Measurements from ENCODE around the gene SS18L1.

The SS18L1 gene

DNA sequence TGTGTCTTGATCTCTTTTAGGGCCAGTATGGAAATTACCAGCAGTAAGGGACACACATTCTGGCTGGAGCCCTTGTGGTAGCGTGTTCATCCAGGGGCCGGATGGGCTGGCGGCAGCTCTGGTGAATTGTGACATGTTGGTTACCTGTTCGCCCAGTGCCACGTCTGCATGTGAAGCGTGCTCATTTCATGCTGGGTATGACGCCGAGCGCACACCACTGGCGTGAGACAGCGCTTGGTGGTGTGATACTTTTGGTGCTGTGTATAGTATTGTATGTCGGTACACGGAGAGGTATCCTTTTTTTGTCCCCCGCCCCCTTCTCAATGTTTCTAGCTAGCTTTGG, 35.6 kb downstream of the SS18L1 start:
- Histone ChIP-seq H3K4me3 (ENCODE audit: low read depth in 1 of 2, low read length in 2 of 2) (no peak overlapping the region), H3K27me3 (ENCODE audit: low read depth, low read length) (no peaks in the 10 kb centered on the region), H3K9me3 (ENCODE audit: control insufficient read depth in 1 of 2, low read length in 2 of 2) (no peaks in the 10 kb centered on the region), H3K36me3 (ENCODE audit: control insufficient read depth in 1 of 2, insufficient read depth in 2 of 2, low read length in 2 of 2) (peaks cover 0 to 34% of the 10 kb centered on the region in 2 donors), H3K4me1 (ENCODE audit: control insufficient read depth in 1 of 2, insufficient read depth in 2 of 2, low read length in 2 of 2) (peaks cover 0 to 10% of the 10 kb centered on the region in 2 donors), H3K27ac (ENCODE audit: low read length) (no peak overlapping the region)

DNA sequence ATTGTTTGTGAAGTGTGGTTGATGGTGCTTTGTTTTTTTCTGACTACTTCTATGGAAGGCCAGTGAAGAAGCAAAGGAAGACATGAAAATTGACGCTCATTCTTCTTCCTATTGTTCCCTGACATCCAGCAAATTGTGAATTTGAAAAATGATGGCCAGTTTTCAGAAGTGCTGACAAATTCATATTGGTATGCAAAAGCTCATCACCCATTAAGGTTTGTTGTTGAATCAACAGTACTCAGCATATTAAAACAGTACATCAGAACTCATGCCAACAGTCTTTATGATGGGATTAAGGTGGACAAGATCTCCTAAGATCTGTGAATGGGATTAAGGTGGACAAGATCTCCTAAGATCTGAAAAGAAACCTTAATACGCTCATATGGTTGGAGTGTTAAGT, 38.2 kb downstream of the SS18L1 start:
- H3K4me1 ChIP-seq (ENCODE audit: control insufficient read depth in 1 of 2, insufficient read depth in 2 of 2, low read length in 2 of 2), result peaks cover 0 to 19% of the 10 kb centered on the region in 2 donors
- peaks cover 0 to 9% of the 10 kb centered on the region in 2 donors for H3K36me3 ChIP-seq (ENCODE audit: control insufficient read depth in 1 of 2, insufficient read depth in 2 of 2, low read length in 2 of 2)
- peak overlapping the region; percentile 79 for H3K27ac ChIP-seq (ENCODE audit: low read length)
- no peaks in the 10 kb centered on the region for H3K9me3 ChIP-seq (ENCODE audit: control insufficient read depth in 1 of 2, low read length in 2 of 2)
- H3K27me3 ChIP-seq (ENCODE audit: low read depth, low read length), result no peaks in the 10 kb centered on the region
- H3K4me3 ChIP-seq (ENCODE audit: low read depth in 1 of 2, low read length in 2 of 2), result peak overlapping the region; percentile 90 to 99

DNA sequence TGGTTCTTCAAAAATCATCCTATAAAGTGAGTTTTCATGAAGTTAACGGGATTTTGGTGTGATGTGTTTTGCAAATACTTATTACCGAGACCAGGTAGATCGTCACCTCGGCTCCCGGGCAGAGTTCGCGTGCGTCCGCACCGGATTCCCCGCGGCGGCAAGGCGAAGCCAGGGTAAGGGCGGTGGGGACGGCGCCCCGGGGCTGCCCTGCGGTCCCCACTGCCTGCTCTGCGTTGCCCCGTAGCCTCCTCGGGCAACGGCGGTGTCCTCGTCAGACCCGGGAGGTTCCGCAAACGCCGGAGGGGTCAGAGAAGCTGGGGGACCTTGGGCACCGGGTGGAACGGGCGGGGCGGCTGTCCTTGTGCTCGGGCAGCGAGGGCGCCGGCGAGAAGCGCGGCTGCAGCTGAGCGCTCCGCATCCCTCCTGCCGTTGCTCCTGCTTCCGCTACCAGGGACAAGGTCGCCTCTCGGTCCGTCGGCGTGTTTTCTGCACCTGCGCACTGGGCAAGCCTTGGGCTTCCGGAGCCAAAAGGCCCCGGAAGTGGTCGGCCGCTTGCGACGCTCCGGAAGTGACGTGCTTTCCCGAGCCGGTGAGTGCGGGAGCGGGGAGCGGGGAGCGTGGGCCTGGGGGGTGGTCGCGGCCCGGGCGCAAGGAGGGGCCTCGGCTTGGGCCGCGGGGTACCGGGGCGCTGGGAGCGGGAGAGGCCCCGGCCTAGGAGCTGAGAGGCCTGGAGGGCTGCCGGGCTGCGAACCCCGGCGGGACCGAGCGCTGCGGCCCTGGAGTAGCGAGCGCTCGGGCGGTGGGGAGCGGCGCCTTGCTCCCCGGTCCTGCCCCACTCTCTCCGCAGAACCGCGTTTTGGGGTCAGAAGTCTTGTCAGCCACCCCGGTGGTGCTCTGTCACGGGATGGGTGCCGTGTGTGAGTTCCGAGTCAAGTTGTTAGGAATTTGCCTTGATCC, 39.2 kb downstream of the SS18L1 start, which contains the start of gene MTG2:
TSS of gene MTG2 (plus strand) at position 560 of the 957 bp plus-strand sequence. CDS start 10,393 bp downstream, outside the sequence.
- H3K27me3 ChIP-seq (ENCODE audit: low read depth, low read length), result no peaks in the 10 kb centered on the region
- peak within 1 kb of the TSS; percentile 79 for H3K27ac ChIP-seq (ENCODE audit: low read length)
- peak within 1 kb of the TSS; percentile 90 to 99 for H3K4me3 ChIP-seq (ENCODE audit: low read depth in 1 of 2, low read length in 2 of 2)
- peaks cover 0 to 8% of the 10 kb centered on the region in 2 donors for H3K36me3 ChIP-seq (ENCODE audit: control insufficient read depth in 1 of 2, insufficient read depth in 2 of 2, low read length in 2 of 2)
- peaks cover 0 to 19% of the 10 kb centered on the region in 2 donors for H3K4me1 ChIP-seq (ENCODE audit: control insufficient read depth in 1 of 2, insufficient read depth in 2 of 2, low read length in 2 of 2)
- H3K9me3 ChIP-seq (ENCODE audit: control insufficient read depth in 1 of 2, low read length in 2 of 2), result no peaks in the 10 kb centered on the region

DNA sequence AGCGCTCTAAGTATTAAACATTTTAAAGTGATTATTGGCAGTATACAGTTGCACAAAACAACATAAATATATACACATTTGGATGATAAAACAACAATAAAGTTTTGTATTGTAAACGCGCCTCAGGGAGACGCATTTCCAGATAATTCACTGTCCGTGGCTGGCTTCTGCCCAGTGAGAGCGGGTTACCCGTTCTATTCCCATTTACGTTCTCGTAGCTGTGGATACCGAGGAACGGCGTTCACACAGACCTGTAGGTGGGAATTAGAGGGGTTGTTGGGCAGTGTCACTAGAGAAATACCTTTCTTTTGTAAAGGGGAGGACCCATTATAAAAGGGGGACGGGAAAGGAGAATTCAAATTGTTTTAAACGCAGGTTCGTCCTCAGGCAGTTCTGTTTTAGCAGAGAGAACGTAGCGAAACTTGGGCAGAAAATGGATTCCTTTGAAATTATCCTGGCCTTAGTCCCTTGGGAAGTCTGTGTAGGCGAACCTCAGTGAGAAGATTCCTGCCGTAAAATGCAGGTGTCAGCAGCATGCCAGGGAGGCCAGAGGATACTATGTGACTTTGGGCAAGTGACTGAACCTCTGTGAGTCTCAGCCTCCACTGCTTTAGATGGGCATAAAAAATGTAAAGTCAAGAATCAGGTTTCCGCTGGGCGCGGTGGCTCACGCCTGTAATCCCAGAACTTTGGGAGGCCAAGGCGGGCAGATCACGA, 40.0 kb downstream of the SS18L1 start:
- peaks cover 0 to 19% of the 10 kb centered on the region in 2 donors for H3K4me1 ChIP-seq (ENCODE audit: control insufficient read depth in 1 of 2, insufficient read depth in 2 of 2, low read length in 2 of 2)
- no peaks in the 10 kb centered on the region for H3K27me3 ChIP-seq (ENCODE audit: low read depth, low read length)
- H3K4me3 ChIP-seq (ENCODE audit: low read depth in 1 of 2, low read length in 2 of 2), result peak overlapping the region; percentile 90 to 99
- peaks cover 0 to 8% of the 10 kb centered on the region in 2 donors for H3K36me3 ChIP-seq (ENCODE audit: control insufficient read depth in 1 of 2, insufficient read depth in 2 of 2, low read length in 2 of 2)
- peak overlapping the region; percentile 79 for H3K27ac ChIP-seq (ENCODE audit: low read length)
- H3K9me3 ChIP-seq (ENCODE audit: control insufficient read depth in 1 of 2, low read length in 2 of 2), result no peaks in the 10 kb centered on the region

DNA sequence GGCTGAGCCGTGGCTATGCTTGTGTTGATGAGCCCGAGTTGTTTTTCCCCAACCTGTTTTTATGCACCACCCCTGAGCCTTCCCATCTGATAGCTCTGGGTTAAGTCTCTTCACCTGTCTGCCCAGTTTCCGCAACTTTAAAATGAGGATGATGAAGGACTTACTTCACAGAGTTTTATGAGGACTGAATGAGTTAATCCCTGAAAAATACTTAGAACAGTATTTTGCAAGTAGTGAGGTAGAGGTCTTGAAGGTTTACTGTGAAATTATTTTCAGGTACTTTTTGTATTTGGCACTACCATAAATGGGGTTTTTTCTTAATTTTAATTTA, 42.5 kb downstream of the SS18L1 start:
- Histone ChIP-seq H3K27ac (ENCODE audit: low read length) (no peak overlapping the region), H3K27me3 (ENCODE audit: low read depth, low read length) (no peaks in the 10 kb centered on the region), H3K9me3 (ENCODE audit: control insufficient read depth in 1 of 2, low read length in 2 of 2) (no peaks in the 10 kb centered on the region), H3K36me3 (ENCODE audit: control insufficient read depth in 1 of 2, insufficient read depth in 2 of 2, low read length in 2 of 2) (peaks cover 0 to 16% of the 10 kb centered on the region in 2 donors), H3K4me3 (ENCODE audit: low read depth in 1 of 2, low read length in 2 of 2) (no peak overlapping the region), H3K4me1 (ENCODE audit: control insufficient read depth in 1 of 2, insufficient read depth in 2 of 2, low read length in 2 of 2) (peaks cover 0 to 19% of the 10 kb centered on the region in 2 donors)

DNA sequence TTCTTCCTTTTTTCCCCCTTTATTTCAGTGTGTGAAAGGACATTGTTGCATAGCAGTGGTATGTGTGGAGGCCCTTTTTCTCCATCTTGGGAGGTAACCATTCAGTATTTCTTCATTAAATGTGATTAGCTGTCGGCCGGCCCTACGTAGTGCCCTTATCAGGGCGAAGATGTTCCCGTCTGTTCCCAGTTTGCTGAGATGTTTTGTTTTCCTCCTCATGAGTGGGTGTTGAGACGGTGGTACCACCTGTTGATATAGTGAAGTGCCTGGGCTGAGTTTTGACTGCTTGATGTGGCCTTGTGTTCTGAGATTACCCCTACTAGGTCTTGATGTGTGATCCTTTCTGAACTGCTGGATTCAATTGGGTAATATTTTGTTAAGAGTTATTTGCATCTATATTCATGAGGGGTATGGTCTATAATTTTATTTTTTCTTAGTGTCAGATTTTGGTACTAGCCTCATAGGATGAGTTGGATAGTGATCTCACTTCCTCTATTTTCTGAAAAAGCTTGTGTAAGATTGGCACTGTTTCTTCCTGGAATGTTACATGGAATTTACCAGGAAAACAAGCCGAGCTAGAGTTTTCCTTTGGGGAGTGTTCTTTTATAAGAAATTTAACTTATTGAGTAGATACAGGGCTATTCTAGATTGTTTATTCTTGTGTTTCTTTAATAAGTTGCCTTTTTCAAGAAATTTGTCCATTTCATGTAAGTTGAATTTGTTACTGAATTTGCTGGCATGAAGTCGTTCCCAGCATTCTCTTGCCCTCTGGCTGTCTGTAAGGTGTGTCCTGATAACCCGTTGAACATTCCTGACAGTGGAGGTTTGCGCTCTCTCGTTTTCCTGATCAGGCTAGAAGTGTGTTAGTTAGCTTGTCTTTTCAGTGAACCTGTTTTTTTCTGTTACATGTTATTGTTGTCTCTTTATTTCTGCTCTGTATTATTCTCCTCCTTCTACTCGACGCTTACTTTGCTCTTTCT, 43.6 kb downstream of the SS18L1 start:
- Histone ChIP-seq H3K4me1 (ENCODE audit: control insufficient read depth in 1 of 2, insufficient read depth in 2 of 2, low read length in 2 of 2) (peaks cover 0 to 19% of the 10 kb centered on the region in 2 donors), H3K27me3 (ENCODE audit: low read depth, low read length) (no peaks in the 10 kb centered on the region), H3K27ac (ENCODE audit: low read length) (no peak overlapping the region), H3K36me3 (ENCODE audit: control insufficient read depth in 1 of 2, insufficient read depth in 2 of 2, low read length in 2 of 2) (peaks cover 5 to 24% of the 10 kb centered on the region in 2 donors), H3K4me3 (ENCODE audit: low read depth in 1 of 2, low read length in 2 of 2) (no peak overlapping the region), H3K9me3 (ENCODE audit: control insufficient read depth in 1 of 2, low read length in 2 of 2) (no peaks in the 10 kb centered on the region)

DNA sequence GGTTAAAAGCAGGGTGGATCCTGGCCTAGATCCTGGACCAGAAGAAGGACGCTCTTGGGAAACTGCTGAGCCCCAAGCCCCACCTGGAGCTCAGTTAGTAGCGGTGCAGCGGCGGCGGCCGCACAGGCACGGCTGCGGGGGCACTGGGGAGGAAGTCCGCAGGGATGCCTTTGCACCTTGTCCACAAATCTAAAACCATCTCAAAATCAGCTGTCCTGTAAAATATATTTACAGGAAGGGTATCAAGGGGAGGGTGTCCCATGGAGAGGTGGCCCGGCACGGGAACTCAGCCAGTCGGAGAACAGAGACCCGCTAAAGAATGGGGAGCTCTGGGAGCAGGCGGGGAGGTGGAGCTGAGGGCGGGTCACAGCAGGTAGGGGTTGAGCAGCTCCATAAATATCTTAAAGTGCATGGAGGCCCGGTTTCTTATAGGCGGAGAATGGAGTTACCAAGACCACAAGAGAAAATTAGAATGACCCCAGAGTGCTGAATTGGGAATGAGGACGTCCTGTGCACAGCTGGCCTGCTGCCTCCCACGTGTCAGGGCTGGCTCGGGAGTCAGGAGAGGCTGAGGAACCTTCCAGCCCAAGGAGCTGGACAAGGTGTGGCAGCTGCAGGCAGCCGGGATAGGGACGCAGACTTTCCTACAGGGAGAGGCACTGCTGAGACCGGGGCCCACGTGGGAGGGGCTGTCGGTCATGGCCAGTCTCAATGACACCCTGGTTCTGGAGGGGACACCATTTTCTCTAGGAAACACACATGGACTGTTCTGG, 47.3 kb downstream of the SS18L1 start:
- H3K9me3 ChIP-seq (ENCODE audit: control insufficient read depth in 1 of 2, low read length in 2 of 2), result no peaks in the 10 kb centered on the region
- peaks cover 6 to 39% of the 10 kb centered on the region in 2 donors for H3K36me3 ChIP-seq (ENCODE audit: control insufficient read depth in 1 of 2, insufficient read depth in 2 of 2, low read length in 2 of 2)
- no peaks in the 10 kb centered on the region for H3K27me3 ChIP-seq (ENCODE audit: low read depth, low read length)
- H3K4me3 ChIP-seq (ENCODE audit: low read depth in 1 of 2, low read length in 2 of 2), result no peak overlapping the region
- no peaks in the 10 kb centered on the region for H3K4me1 ChIP-seq (ENCODE audit: control insufficient read depth in 1 of 2, insufficient read depth in 2 of 2, low read length in 2 of 2)
- H3K27ac ChIP-seq (ENCODE audit: low read length), result no peak overlapping the region

DNA sequence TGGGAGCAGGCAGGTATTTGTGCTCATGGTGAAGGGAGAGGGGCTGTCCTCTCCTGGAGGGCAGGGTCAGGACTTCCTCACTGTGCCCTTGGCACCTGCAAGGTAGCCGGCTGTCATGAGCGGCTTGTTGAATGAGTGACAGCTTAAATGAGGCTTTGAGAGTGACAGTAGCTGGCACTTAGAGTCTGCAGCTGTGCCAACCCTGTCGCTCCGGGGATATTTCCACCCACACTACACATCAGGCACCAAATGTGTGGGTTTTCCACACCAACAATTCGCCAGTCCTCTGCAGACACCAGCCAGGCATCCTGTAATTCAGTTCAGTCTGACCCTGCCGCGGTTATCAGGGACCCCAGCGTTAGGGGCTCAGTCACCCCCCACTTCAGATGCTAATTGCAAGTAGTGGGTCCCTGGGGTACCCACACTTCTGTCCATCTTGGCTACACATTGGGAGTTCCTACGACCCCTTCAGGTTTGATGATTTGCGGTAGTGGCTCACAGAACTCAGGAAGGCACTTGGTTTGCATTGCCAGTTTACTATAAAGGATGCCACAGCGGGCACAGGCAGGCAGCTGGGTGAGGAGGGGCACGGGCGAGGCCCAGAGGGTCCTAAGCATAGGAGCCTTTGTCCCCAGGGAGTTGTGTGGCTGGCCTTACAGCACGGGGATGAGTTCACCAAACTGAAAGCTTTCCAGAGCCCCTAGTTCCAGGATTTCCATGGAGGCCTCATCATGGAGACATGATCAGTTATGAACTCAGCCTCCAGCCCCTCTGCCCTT, 48.4 kb downstream of the SS18L1 start:
- Histone ChIP-seq H3K9me3 (ENCODE audit: control insufficient read depth in 1 of 2, low read length in 2 of 2) (no peaks in the 10 kb centered on the region), H3K27ac (ENCODE audit: low read length) (no peak overlapping the region), H3K36me3 (ENCODE audit: control insufficient read depth in 1 of 2, insufficient read depth in 2 of 2, low read length in 2 of 2) (peaks cover 6 to 41% of the 10 kb centered on the region in 2 donors), H3K4me3 (ENCODE audit: low read depth in 1 of 2, low read length in 2 of 2) (no peak overlapping the region), H3K27me3 (ENCODE audit: low read depth, low read length) (no peaks in the 10 kb centered on the region), H3K4me1 (ENCODE audit: control insufficient read depth in 1 of 2, insufficient read depth in 2 of 2, low read length in 2 of 2) (no peaks in the 10 kb centered on the region)

DNA sequence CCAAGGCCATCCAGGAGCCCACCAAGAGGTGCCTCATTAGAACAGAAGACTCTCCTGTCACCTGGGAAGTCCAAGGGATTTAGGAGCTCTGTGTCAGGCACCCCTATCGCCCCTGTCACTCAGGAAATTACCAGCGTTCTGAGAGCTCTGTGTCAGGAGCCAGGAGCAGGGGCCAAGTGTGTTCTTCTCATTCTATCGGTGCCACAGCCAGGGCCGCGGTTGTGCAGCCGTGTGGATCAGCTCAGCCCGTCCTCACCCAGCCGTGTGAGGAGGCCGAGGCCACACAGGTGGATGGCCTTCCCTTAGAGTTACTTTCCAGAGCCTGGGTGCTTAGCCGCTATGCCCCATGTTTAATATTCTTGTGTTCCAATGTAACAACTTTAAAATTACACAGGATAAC, 49.1 kb downstream of the SS18L1 start:
- Histone ChIP-seq H3K36me3 (ENCODE audit: control insufficient read depth in 1 of 2, insufficient read depth in 2 of 2, low read length in 2 of 2) (peaks cover 9 to 46% of the 10 kb centered on the region in 2 donors), H3K27me3 (ENCODE audit: low read depth, low read length) (no peaks in the 10 kb centered on the region), H3K4me1 (ENCODE audit: control insufficient read depth in 1 of 2, insufficient read depth in 2 of 2, low read length in 2 of 2) (no peaks in the 10 kb centered on the region), H3K4me3 (ENCODE audit: low read depth in 1 of 2, low read length in 2 of 2) (no peak overlapping the region), H3K9me3 (ENCODE audit: control insufficient read depth in 1 of 2, low read length in 2 of 2) (no peaks in the 10 kb centered on the region), H3K27ac (ENCODE audit: low read length) (no peak overlapping the region)
